Stimulated activated CD8-positive, alpha-beta memory T cell treated with anti-CD3 and anti-CD28 coated beads, Interleukin-7, amount 100 ng/mL, for 48 hours (primary cell): Measurements from ENCODE around the gene PPIL4.

Source experiments
- DNase-seq, 2 donors: peaks; one replicate each; pipeline ENCODE4 v3.0.0-alpha.2; 2020; ENCODE audit warnings: low read depth in 1 of 2; ENCODE audit errors: extremely low read depth in 1 of 2

PPIL4 gene

GRCh38 chr6:149545754-149546471 is at the start of gene PPIL4:
Gene PPIL4, minus strand, starts transcription at chr6:149546043. Its CDS starts 38 bp downstream, at chr6:149546005.
- DNase-seq = peak; percentile 88 to 93

GRCh38 chr6:149593408-149593807 is 47.6 kb upstream of the PPIL4 start:
- DNase-seq = no peak

GRCh38 chr6:149592983-149593382 is 47.1 kb upstream of the PPIL4 start:
- no peak for DNase-seq

- DNase-seq = no peak
Measured at GRCh38 chr6:149586149-149586548, 40.3 kb upstream of the PPIL4 start.

- no peak for DNase-seq
Measured at GRCh38 chr6:149581349-149581748, 35.5 kb upstream of the PPIL4 start.

GRCh38 chr6:149580880-149581279 is 35.0 kb upstream of the PPIL4 start:
- DNase-seq = no peak

- no peak for DNase-seq
Measured at GRCh38 chr6:149567945-149568585, 22.2 kb upstream of the PPIL4 start.

- DNase-seq = no peak
Measured at GRCh38 chr6:149567194-149567586, 21.3 kb upstream of the PPIL4 start.

GRCh38 chr6:149566410-149567193 is 20.8 kb upstream of the PPIL4 start:
- DNase-seq = no peak

- peak; percentile 86 to 90 for DNase-seq
Measured at GRCh38 chr6:149565527-149566409, 19.9 kb upstream of the PPIL4 start, which contains the start of gene GINM1. Gene GINM1, plus strand, starts transcription at chr6:149566375. Its CDS starts 40 bp downstream, at chr6:149566415.

- no peak for DNase-seq
Measured at GRCh38 chr6:149563928-149564325, 18.1 kb upstream of the PPIL4 start.

GRCh38 chr6:149563203-149563927 is 17.5 kb upstream of the PPIL4 start:
- DNase-seq = no peak

GRCh38 chr6:149560736-149561135 is 14.9 kb upstream of the PPIL4 start:
- no peak for DNase-seq

GRCh38 chr6:149559389-149559788 is 13.5 kb upstream of the PPIL4 start:
- no peak for DNase-seq

- DNase-seq = no peak
Measured at GRCh38 chr6:149558029-149558428, 12.2 kb upstream of the PPIL4 start.

- DNase-seq = no peak
Measured at GRCh38 chr6:149551920-149552319, 6.1 kb upstream of the PPIL4 start.

- DNase-seq = peak in 1 of 2 donors; percentile 37
Measured at GRCh38 chr6:149545258-149545753, 537 bp downstream of the PPIL4 start.

GRCh38 chr6:149544646-149545257 is 1.1 kb downstream of the PPIL4 start:
- no peak for DNase-seq

GRCh38 chr6:149541139-149541538 is 4.7 kb downstream of the PPIL4 start:
- DNase-seq = no peak
